Parathyroid adenoma (tissue), 2 donors: ENCODE data around the gene DPCD.

Experiments
- H2AFZ ChIP-seq: fragments of 300-600 bp; sonication (generic); one replicate; pipeline ENCODE4 v1.7.0; 2017; ENCODE audit warnings: antibody characterized with exemption, mild to moderate bottlenecking
- H3K27ac ChIP-seq: fragments of 300-600 bp; sonication (generic); one replicate; pipeline ENCODE4 v1.7.0; 2017
- H3K27me3 ChIP-seq: fragments of 300-600 bp; sonication (generic); one replicate; pipeline ENCODE4 v1.7.0; 2017; ENCODE audit warnings: low read length; ENCODE audit not compliant: control insufficient read depth, insufficient read depth
- H3K36me3 ChIP-seq: fragments of 300-600 bp; sonication (generic); one replicate; pipeline ENCODE4 v1.7.0; 2017; ENCODE audit warnings: low read length; ENCODE audit not compliant: control insufficient read depth, insufficient read depth
- H3K4me1 ChIP-seq: fragments of 300-600 bp; sonication (generic); one replicate; pipeline ENCODE4 v1.7.0; 2017; ENCODE audit warnings: control low read depth
- H3K4me2 ChIP-seq: fragments of 300-600 bp; sonication (generic); one replicate; pipeline ENCODE4 v1.7.0; 2017; ENCODE audit warnings: low read length
- H3K4me3 ChIP-seq: fragments of 300-600 bp; sonication (generic); one replicate; pipeline ENCODE4 v1.7.0; 2017; ENCODE audit warnings: low read depth, low read length
- H3K79me2 ChIP-seq: fragments of 300-600 bp; sonication (generic); one replicate; pipeline ENCODE4 v1.7.0; 2017; ENCODE audit warnings: control low read depth
- H3K9ac ChIP-seq: fragments of 300-600 bp; sonication (generic); one replicate; pipeline ENCODE4 v1.7.0; 2017; ENCODE audit warnings: mild to moderate bottlenecking
- H3K9me3 ChIP-seq: fragments of 300-600 bp; sonication (generic); one replicate; pipeline ENCODE4 v1.7.0; 2017; ENCODE audit warnings: low read length; ENCODE audit not compliant: control insufficient read depth
- TF ChIP-seq, protein P1 (sequence below): fragments of 300-600 bp; sonication (generic); IDR thresholded peaks from one replicate; pipeline ENCODE4 v1.7.0; 2017; ENCODE audit warnings: antibody characterized with exemption, mild to moderate bottlenecking
- donor health status: primary hyperparathyroidism.

Gene DPCD

DNA sequence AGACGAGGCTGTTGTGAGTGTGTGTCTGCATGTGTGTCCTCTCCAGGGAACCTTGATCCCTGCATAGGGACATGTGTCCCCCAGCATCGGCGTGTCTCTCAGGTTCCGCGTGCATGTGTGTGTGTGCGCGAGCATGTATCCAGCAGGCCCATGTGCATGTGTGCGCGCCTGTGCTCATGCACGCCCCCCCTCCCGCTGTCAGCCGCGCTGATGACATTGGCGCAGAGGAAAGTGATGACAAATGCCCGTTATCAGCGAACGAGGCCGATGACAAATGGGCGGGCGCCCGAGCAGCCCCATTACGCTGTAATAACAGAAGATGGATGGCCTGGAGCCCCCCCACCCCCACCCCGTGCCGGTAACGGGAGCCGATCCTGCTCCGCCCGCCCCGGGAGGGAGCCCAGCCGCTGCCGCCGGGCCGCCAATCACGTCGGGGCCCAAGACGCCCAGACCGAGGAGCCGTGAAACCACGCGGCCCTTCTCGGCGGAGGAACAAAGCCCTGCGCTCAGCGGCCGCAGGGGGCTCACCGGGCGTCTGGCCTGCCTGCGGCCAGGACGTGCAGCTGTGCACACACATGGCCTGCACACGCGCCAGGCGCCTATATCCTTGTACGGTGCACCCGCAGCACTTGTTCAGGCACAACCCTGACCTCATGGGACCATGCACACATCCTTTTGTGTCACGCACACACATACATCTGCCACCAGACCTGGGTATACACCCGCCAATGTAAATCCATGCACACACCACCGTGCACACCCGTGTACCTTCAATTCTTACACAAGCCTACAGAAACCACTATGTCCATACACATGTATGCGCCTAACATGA is 21.6 kb upstream of the DPCD start:
- Histone ChIP-seq H3K9ac (no peak overlapping the region), H3K27me3 (peaks cover 15% of the 10 kb centered on the region)

DNA sequence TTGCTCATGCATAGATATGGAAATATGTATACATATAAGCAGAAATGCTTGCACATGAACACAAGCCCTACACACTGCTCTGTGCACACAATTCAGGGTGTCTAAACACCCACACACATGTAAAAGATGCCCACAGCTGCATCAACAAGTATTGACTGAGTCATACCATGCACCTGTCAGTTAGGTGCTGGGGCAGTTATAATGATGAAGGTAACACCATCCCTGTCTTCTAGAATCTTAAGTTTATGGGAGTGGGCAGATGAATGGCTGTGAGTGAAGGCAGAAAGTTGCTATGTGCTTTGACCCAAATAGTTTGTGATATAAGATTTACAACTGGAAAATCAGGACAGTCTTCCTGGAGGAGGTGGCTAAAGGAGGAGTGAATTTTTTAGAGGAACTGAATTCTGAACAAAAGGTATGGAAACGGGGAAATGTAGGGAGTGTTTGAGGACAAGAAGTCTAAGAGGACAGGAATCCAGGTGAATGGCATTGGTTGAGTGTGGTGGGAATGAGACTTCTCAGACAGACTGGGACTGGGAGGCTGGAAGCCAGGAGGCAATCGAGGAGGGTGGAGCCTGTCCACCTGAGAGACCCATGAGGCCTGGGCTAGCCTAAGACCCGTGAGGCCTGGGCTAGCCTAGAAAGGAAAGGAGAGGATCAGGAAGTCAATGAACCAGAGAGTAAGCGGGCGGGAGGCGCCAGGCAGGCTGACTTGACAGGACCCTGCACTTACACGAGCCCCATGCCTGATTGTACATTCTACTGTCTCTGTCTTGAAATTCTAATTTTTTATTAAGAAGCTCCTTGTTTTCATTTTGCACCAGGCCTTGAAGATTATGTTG is 20.7 kb upstream of the DPCD start:
- Histone ChIP-seq H3K36me3 (no peaks in the 10 kb centered on the region), H3K4me2 (no peak overlapping the region), H3K4me1 (peaks cover 14% of the 10 kb centered on the region), H3K79me2 (no peaks in the 10 kb centered on the region), H3K4me3 (no peak overlapping the region), H2AFZ (no peak overlapping the region), H3K9me3 (no peaks in the 10 kb centered on the region), H3K9ac (no peak overlapping the region), H3K27ac (no peak overlapping the region), H3K27me3 (peaks cover 15% of the 10 kb centered on the region)
- TF ChIP-seq, protein P1, sequence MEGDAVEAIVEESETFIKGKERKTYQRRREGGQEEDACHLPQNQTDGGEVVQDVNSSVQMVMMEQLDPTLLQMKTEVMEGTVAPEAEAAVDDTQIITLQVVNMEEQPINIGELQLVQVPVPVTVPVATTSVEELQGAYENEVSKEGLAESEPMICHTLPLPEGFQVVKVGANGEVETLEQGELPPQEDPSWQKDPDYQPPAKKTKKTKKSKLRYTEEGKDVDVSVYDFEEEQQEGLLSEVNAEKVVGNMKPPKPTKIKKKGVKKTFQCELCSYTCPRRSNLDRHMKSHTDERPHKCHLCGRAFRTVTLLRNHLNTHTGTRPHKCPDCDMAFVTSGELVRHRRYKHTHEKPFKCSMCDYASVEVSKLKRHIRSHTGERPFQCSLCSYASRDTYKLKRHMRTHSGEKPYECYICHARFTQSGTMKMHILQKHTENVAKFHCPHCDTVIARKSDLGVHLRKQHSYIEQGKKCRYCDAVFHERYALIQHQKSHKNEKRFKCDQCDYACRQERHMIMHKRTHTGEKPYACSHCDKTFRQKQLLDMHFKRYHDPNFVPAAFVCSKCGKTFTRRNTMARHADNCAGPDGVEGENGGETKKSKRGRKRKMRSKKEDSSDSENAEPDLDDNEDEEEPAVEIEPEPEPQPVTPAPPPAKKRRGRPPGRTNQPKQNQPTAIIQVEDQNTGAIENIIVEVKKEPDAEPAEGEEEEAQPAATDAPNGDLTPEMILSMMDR, result no peak

More for the DNA sequence above, 21.6 kb upstream of the DPCD start:
- H3K9me3 ChIP-seq, result no peaks in the 10 kb centered on the region
- no peaks in the 10 kb centered on the region for H3K36me3 ChIP-seq
- H3K4me2 ChIP-seq, result peak overlapping the region; percentile 36
- H3K79me2 ChIP-seq, result no peaks in the 10 kb centered on the region
- H3K4me1 ChIP-seq, result peaks cover 14% of the 10 kb centered on the region
- H3K4me3 ChIP-seq, result no peak overlapping the region
- TF ChIP-seq, protein P1, result no peak
- no peak overlapping the region for H3K27ac ChIP-seq
- H2AFZ ChIP-seq, result peak overlapping the region; percentile 48

DNA sequence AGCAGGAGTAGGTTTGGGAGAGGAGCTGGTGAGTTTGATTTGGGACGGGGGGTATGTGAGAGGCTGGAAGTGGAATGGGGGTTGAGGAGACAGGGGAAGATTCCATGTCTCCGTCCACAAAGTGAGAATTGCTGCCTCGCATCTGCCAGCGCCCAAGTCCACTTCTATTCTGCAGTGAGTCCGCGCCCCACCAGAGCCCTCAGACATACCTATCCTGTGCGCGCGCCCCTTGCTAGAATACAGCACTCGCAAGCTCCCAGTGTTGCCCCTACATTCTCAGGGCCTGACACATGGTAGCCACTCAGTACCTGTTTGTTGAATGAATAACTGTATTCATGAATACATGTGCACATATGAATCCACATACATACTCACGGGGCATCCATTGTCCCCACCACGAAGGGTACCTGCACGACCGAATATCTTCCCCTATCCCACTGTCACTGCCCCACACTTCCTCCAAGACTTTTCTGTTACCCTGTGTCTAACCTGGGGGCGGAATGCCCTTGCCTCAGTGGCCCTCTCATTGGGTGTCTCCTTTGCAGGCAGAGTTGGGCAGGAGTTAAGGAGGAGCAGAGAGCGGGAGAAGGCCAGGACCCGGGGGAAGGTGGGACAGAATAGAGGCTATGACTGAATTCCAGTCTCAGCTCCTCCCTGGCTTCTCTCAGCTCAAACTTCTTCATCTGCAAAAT is 19.9 kb upstream of the DPCD start:
- Histone ChIP-seq H3K27ac (no peak overlapping the region), H3K79me2 (no peaks in the 10 kb centered on the region), H3K4me3 (no peak overlapping the region), H3K36me3 (no peaks in the 10 kb centered on the region), H3K9ac (no peak overlapping the region), H2AFZ (no peak overlapping the region), H3K27me3 (peaks cover 15% of the 10 kb centered on the region), H3K4me1 (peaks cover 14% of the 10 kb centered on the region), H3K9me3 (no peaks in the 10 kb centered on the region), H3K4me2 (no peak overlapping the region)
- TF ChIP-seq, protein P1, result no peak

DNA sequence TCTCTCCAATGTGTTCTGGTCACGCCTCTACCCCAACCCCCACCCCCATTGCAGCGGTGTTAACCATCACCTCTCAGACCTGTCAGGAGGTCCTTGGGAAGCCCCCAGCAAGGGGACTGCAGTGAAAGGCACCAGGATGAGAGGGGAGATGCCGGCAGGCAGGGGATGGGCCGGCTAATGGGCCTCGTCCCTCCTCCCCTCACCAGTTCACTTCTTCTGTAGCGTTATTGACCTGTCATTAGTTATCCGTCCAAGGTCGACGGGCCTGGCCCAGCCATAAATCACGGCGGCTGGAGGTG is 18.8 kb upstream of the DPCD start:
- Histone ChIP-seq H3K9me3 (no peaks in the 10 kb centered on the region), H3K4me1 (peaks cover 14% of the 10 kb centered on the region), H3K9ac (no peak overlapping the region), H3K4me2 (no peak overlapping the region), H3K4me3 (no peak overlapping the region), H3K36me3 (no peaks in the 10 kb centered on the region), H3K27me3 (peaks cover 15% of the 10 kb centered on the region), H3K79me2 (no peaks in the 10 kb centered on the region), H2AFZ (peak overlapping the region; percentile 100), H3K27ac (no peak overlapping the region)
- TF ChIP-seq, protein P1, result no peak
